H1 (cell line): ENCODE data around the gene SLC25A6. TPM values are rescaled to one million over a fixed set of nuclear protein-coding genes. Genes with fewer than 3 reads are reported as not detected.

ENCODE experiments used
- BCL11A ChIP-seq, 2 experiments: IDR thresholded peaks; one replicate each; pipeline ENCODE4 v1.6.1; 2011; ENCODE audit warnings: low read depth in 2 of 2, low read length in 2 of 2, mild to moderate bottlenecking in 2 of 2
- SRF ChIP-seq: IDR thresholded peaks from 2 replicates; pipeline ENCODE4 v1.6.1; 2011; ENCODE audit warnings: mild to moderate bottlenecking, low read depth, low read length, moderate library complexity
- polyA plus RNA-seq, 7 experiments: library from polyadenylated mRNA; depleted of rRNA in 3 of 7; stranded (reverse) in 5 of 7; unstranded in 2 of 7; fragments of >200 nt in 5 of 7; fragments of 200-250 nt in 2 of 7; gene quantifications; 1 replicate in 5 of 7; 2 replicates in 1 of 7; 4 replicates in 1 of 7; pipeline versions ENCODE4 v1.2.1 to v1.2.3, GENCODE V29; 2011 to 2013; ENCODE audit warnings: missing spikeins in 2 of 7, mixed read lengths in 2 of 7
- total RNA-seq: library from RNA; stranded (reverse); fragmentation: NEBNext Ultra II Directional; extraction: Animal tissue kit (Norgen Biotek cat#: 25700); gene quantifications from 2 replicates; pipeline ENCODE4 v1.2.1, GENCODE V29; 2021
- TF ChIP-seq, protein P1 (sequence below): IDR thresholded peaks from 2 replicates; pipeline ENCODE4 v1.6.1; 2011; ENCODE audit warnings: low read depth, mild to moderate bottlenecking, low read length; ENCODE audit not compliant: insufficient read depth
- TF ChIP-seq, protein P2 (sequence below): IDR thresholded peaks from 2 replicates; pipeline ENCODE4 v1.6.1; 2011; ENCODE audit warnings: low read length, improper control_type of control experiment

SLC25A6 gene
- total and polyA plus RNA-seq, 2 of the 8 experiments (the other 6 are each of a cell fraction or from before 2014, with no cell fraction given) = 487 to 1,220 TPM

DNA sequence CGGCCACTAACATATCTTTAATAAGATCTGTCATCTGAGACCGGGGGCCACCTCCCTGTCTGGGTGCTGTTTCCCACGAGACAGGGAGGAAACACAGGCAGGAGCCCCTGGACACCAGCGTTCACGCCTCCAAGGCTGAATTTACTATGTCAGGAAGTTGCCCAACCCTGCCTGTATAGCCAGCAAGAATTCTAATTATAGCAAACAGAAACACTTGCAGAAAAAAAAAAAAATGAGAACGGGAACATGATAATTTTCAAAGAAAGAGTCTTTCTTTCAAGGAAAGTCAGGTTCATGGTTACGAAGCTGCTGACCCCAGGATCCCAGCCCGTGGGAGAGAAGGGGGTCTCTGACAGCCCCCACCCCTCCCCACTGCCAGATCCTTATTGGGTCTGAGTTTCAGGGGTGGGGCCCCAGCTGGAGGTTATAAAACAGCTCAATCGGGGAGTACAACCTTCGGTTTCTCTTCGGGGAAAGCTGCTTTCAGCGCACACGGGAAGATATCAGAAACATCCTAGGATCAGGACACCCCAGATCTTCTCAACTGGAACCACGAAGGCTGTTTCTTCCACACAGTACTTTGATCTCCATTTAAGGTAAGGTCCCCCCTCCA lies 55.5 kb downstream of the SLC25A6 start, which contains the start of gene IL3RA (continued):
- TF ChIP-seq, protein P1, sequence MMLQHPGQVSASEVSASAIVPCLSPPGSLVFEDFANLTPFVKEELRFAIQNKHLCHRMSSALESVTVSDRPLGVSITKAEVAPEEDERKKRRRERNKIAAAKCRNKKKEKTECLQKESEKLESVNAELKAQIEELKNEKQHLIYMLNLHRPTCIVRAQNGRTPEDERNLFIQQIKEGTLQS = no peak
- TF ChIP-seq SRF (no peak), BCL11A (IDR thresholded peaks at IDR 0.05; ENCODE audit: low read depth in 2 of 2, low read length in 2 of 2) (no peak)
- TF ChIP-seq, protein P2, sequence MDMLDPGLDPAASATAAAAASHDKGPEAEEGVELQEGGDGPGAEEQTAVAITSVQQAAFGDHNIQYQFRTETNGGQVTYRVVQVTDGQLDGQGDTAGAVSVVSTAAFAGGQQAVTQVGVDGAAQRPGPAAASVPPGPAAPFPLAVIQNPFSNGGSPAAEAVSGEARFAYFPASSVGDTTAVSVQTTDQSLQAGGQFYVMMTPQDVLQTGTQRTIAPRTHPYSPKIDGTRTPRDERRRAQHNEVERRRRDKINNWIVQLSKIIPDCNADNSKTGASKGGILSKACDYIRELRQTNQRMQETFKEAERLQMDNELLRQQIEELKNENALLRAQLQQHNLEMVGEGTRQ = no peak

Other genes starting within 250 kb of the SLC25A6 start
- gene CRLF2, start 179.5 kb downstream of the SLC25A6 start, total RNA-seq = not detected in 2 replicates
- gene CRLF2, start 179.5 kb downstream of the SLC25A6 start, polyA plus RNA-seq (2011; rRNA removed) = 0.06 and 0.08 TPM in 2 replicates
- gene CSF2RA, start 123.3 kb downstream of the SLC25A6 start, total RNA-seq = 3.4 and 5.6 TPM in 2 replicates
- 1.9 and 2.1 TPM in 2 replicates for gene CSF2RA, start 123.3 kb downstream of the SLC25A6 start, polyA plus RNA-seq (2011; rRNA removed)
- gene IL3RA, start 55.3 kb downstream of the SLC25A6 start, total RNA-seq = not detected in 2 replicates
- gene IL3RA, start 55.3 kb downstream of the SLC25A6 start, polyA plus RNA-seq (2011; rRNA removed) = 0.11 and 0.19 TPM in 2 replicates
- 75.4 and 81.4 TPM in 2 replicates for gene ASMTL, start 60.8 kb upstream of the SLC25A6 start, total RNA-seq
- gene ASMTL, start 60.8 kb upstream of the SLC25A6 start, polyA plus RNA-seq (2011; rRNA removed) = 75.6 and 130 TPM in 2 replicates
- gene P2RY8, start 145.1 kb upstream of the SLC25A6 start, total RNA-seq = 0.09 and 0.11 TPM in 2 replicates
- 0.15 and 0.19 TPM in 2 replicates for gene P2RY8, start 145.1 kb upstream of the SLC25A6 start, polyA plus RNA-seq (2011; rRNA removed)
- 40.6 and 41.2 TPM in 2 replicates for gene AKAP17A, start 199.5 kb upstream of the SLC25A6 start, total RNA-seq
- 14.0 and 30.4 TPM in 2 replicates for gene AKAP17A, start 199.5 kb upstream of the SLC25A6 start, polyA plus RNA-seq (2011; rRNA removed)
- gene ASMT, start 222.9 kb upstream of the SLC25A6 start, total RNA-seq = 1.4 and 1.5 TPM in 2 replicates
- gene ASMT, start 222.9 kb upstream of the SLC25A6 start, polyA plus RNA-seq (2011; rRNA removed) = 2.6 and 3.1 TPM in 2 replicates